Measurements from ENCODE around the gene TMEM259. TPM values are rescaled to one million over a fixed set of nuclear protein-coding genes. Genes with fewer than 3 reads are reported as not detected.
A peak's percentile ranks its signal among the peaks of the same experiment; 100 is the strongest.

The TMEM259 gene
- total RNA-seq, 2 experiments from 2014 or later: 181 TPM

DNA sequence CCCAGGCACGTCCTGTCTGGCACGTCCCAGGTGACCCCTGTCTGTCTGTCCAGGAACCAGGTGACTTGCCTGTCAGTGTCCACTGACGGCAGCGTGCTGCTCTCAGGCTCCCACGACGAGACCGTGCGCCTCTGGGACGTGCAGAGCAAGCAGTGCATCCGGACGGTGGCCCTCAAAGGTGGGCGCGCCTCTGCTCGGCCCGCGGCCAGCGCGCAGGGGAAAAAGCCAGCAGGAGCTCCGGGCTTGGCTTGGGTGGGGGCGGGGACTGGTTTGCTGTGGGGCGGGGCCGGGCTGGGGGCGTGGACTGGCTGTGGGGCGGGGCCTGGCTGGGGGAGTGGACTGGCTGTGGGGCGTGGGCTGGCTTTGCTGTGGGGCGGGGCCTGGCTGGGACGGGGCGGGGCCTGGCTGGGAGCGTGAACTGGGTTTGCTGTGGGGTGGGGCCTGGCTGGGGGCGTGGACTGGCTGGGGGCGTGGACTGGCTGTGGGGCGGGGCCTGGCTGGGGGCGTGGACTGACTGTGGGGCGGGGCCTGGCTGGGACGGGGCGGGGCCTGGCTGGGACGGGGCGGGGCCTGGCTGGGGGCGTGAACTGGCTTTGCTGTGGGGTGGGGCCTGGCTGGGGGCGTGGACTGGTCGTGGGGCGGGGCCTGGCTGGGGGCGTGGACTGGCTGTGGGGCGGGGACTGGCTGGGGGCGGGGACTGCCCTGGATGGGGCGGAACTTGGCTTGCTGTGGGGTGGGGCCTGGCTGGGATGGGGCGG is 29.6 kb downstream of the TMEM259 start:
- DNase-seq: peak; percentile 66
- H3K4me3 Mint-ChIP-seq: no peak overlapping the region
- H3K9me3 Mint-ChIP-seq: no peaks in the 10 kb centered on the region
- ChIA-PET POLR2A (no interaction called here), CTCF (no interaction called here)
- peaks cover 19% of the 10 kb centered on the region for H3K36me3 Mint-ChIP-seq (ENCODE audit: low read depth)
- peaks cover 2% of the 10 kb centered on the region for H3K27me3 Mint-ChIP-seq
- H3K27ac Mint-ChIP-seq: no peak overlapping the region
- peaks cover 8% of the 10 kb centered on the region for H3K4me1 Mint-ChIP-seq

DNA sequence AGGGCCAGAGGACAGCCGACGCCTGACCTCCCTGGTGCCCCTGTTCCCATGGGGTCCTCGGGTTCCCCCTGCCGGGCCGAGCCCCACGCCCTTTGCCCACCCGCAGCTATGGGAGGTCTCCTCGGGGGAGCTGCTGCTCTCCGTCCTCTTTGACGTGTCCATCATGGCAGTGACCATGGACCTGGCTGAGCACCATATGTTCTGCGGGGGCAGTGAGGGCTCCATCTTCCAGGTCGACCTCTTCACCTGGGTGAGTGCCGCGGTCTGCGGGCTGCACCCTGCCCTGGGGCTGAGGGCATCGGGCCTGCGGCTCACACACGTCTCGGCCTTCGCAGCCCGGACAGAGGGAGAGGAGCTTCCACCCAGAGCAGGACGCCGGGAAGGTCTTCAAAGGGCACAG is 30.2 kb downstream of the TMEM259 start:
- H3K36me3 Mint-ChIP-seq (ENCODE audit: low read depth): peaks cover 20% of the 10 kb centered on the region
- H3K27me3 Mint-ChIP-seq: no peaks in the 10 kb centered on the region
- POLR2A ChIA-PET: no interaction called here
- DNase-seq: no peak
- H3K9me3 Mint-ChIP-seq: no peaks in the 10 kb centered on the region
- H3K4me3 Mint-ChIP-seq: no peak overlapping the region
- CTCF ChIA-PET: no interaction called here
- H3K4me1 Mint-ChIP-seq: peaks cover 7% of the 10 kb centered on the region
- H3K27ac Mint-ChIP-seq: no peak overlapping the region

DNA sequence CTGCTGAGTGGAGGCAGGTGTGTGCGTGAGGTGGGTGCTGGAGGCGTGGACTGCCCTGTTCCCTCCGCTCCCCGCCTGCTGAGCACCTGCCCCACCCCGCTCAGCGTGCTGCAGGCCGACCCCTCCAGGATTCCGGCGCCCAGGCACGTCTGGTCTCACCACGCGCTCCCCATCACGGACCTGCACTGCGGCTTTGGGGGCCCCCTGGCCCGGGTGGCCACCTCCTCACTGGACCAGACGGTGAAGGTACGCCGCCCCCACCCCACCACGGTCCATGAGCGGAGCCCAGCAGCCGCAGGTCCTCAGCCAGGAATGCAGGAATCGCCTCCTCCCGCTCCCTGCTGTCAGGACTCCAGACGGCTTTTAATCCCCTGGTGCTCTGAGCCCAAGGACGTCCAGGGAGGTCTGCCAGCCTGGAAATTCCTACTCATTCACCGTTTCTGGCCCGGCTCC is 30.8 kb downstream of the TMEM259 start:
- no peak for DNase-seq
- ChIA-PET CTCF (no interaction called here), POLR2A (no interaction called here)
- Mint-ChIP-seq H3K4me1 (peaks cover 10% of the 10 kb centered on the region), H3K4me3 (no peak overlapping the region), H3K27me3 (no peaks in the 10 kb centered on the region), H3K36me3 (ENCODE audit: low read depth) (peaks cover 20% of the 10 kb centered on the region), H3K9me3 (no peaks in the 10 kb centered on the region), H3K27ac (no peak overlapping the region)

GRCh38 chr19:989381-990081 is 31.4 kb downstream of the TMEM259 start:
- no peaks in the 10 kb centered on the region for H3K9me3 Mint-ChIP-seq
- DNase-seq: no peak
- H3K4me1 Mint-ChIP-seq: peaks cover 16% of the 10 kb centered on the region
- no peak overlapping the region for H3K4me3 Mint-ChIP-seq
- peaks cover 20% of the 10 kb centered on the region for H3K36me3 Mint-ChIP-seq (ENCODE audit: low read depth)
- H3K27ac Mint-ChIP-seq: no peak overlapping the region
- no peaks in the 10 kb centered on the region for H3K27me3 Mint-ChIP-seq
- POLR2A ChIA-PET: no interaction called here
- CTCF ChIA-PET: no interaction called here

- H3K4me3 Mint-ChIP-seq: no peak overlapping the region
- no peak for DNase-seq
- POLR2A ChIA-PET: no interaction called here
- H3K36me3 Mint-ChIP-seq (ENCODE audit: low read depth): peaks cover 20% of the 10 kb centered on the region
- CTCF ChIA-PET: no interaction called here
- H3K27me3 Mint-ChIP-seq: no peaks in the 10 kb centered on the region
- no peak overlapping the region for H3K27ac Mint-ChIP-seq
- no peaks in the 10 kb centered on the region for H3K9me3 Mint-ChIP-seq
- H3K4me1 Mint-ChIP-seq: peaks cover 20% of the 10 kb centered on the region
These were observed 32.4 kb downstream of the TMEM259 start for GRCh38 chr19:988510-988909.

DNA sequence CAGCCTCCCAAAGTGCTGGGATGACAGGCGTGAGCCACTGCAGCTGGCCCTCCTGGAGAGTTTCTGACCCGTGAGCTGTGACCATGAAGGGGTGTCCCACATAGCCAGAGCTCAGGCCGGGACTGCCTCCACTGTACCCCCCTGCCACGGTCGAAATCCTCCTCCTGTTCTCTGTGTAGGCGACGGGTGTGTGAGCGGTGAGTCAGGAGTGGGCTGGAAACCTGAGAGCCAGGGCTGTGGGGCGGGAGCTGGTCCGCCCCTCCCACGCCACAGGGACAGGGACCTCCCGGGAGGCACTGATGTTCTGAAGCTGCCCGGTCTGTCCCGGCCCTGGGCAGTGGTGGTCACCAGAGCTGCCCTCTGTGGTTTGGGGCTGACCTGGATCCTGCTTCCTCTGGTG is 32.8 kb downstream of the TMEM259 start:
- Mint-ChIP-seq H3K9me3 (no peaks in the 10 kb centered on the region), H3K36me3 (ENCODE audit: low read depth) (peaks cover 18% of the 10 kb centered on the region), H3K27ac (no peak overlapping the region), H3K4me3 (no peak overlapping the region), H3K4me1 (peaks cover 20% of the 10 kb centered on the region), H3K27me3 (no peaks in the 10 kb centered on the region)
- ChIA-PET POLR2A (no interaction called here), CTCF (no interaction called here)
- DNase-seq: no peak

GRCh38 chr19:986083-986482 is 34.8 kb downstream of the TMEM259 start:
- H3K4me3 Mint-ChIP-seq: peak overlapping the region; percentile 91
- peaks cover 15% of the 10 kb centered on the region for H3K36me3 Mint-ChIP-seq (ENCODE audit: low read depth)
- POLR2A ChIA-PET: interaction anchor here (3.1 kb wide), 1 partner anchor 34 kb away, joined by 17 read pairs; the partner anchor contains the start of genes RNU6-2 and TMEM259
- peaks cover 22% of the 10 kb centered on the region for H3K4me1 Mint-ChIP-seq
- CTCF ChIA-PET: no interaction called here
- DNase-seq: no peak
- H3K27ac Mint-ChIP-seq: no peak overlapping the region
- H3K9me3 Mint-ChIP-seq: no peaks in the 10 kb centered on the region
- H3K27me3 Mint-ChIP-seq: no peaks in the 10 kb centered on the region

- Mint-ChIP-seq H3K36me3 (ENCODE audit: low read depth) (peaks cover 8% of the 10 kb centered on the region), H3K4me3 (peak within 1 kb of the TSS; percentile 91), H3K4me1 (peaks cover 22% of the 10 kb centered on the region), H3K27me3 (no peaks in the 10 kb centered on the region), H3K9me3 (no peaks in the 10 kb centered on the region), H3K27ac (peak within 1 kb of the TSS; percentile 83)
- CTCF ChIA-PET: interaction anchor here (0.6 to 5.3 kb wide), 25 partner anchors 9 to 478 kb away, joined by 3 to 96 read pairs (median 4); partner anchors contain the start of genes ARHGAP45, CFD, MED16 and RNU6-9
- DNase-seq: peak; percentile 91
- POLR2A ChIA-PET: interaction anchor here (0.8 to 3.1 kb wide), 21 partner anchors 11 to 285 kb away, joined by 3 to 20 read pairs (median 4); partner anchors contain the start of genes ABCA7, ARHGAP45, CIRBP and RNU6-2
These were observed 36.6 kb downstream of the TMEM259 start, which contains the start of gene WDR18 for GRCh38 chr19:984165-984967. Gene WDR18, plus strand, starts transcription at chr19:984345. Its CDS starts 9 bp downstream, at chr19:984354.

- no peaks in the 10 kb centered on the region for H3K27me3 Mint-ChIP-seq
- H3K36me3 Mint-ChIP-seq (ENCODE audit: low read depth): peaks cover 8% of the 10 kb centered on the region
- no peak overlapping the region for H3K4me3 Mint-ChIP-seq
- CTCF ChIA-PET: interaction anchor here (0.6 to 5.3 kb wide), 5 partner anchors 11 to 119 kb away, joined by 3 to 96 read pairs (median 9); no protein-coding TSS in a partner anchor
- POLR2A ChIA-PET: interaction anchor here (0.9 to 2.1 kb wide), 4 partner anchors 58 to 119 kb away, joined by 3 to 8 read pairs (median 4); no protein-coding TSS in a partner anchor
- no peaks in the 10 kb centered on the region for H3K9me3 Mint-ChIP-seq
- H3K27ac Mint-ChIP-seq: no peak overlapping the region
- peaks cover 20% of the 10 kb centered on the region for H3K4me1 Mint-ChIP-seq
- peak; percentile 79 for DNase-seq
These were observed 38.3 kb downstream of the TMEM259 start for GRCh38 chr19:982567-983170.

- Mint-ChIP-seq H3K27me3 (no peaks in the 10 kb centered on the region), H3K27ac (no peak overlapping the region), H3K4me3 (no peak overlapping the region), H3K4me1 (peaks cover 13% of the 10 kb centered on the region), H3K36me3 (ENCODE audit: low read depth) (no peaks in the 10 kb centered on the region), H3K9me3 (no peaks in the 10 kb centered on the region)
- ChIA-PET CTCF (interaction anchor here (0.8 to 5.3 kb wide), 3 partner anchors 24 to 117 kb away, joined by 3 to 96 read pairs (median 3); no protein-coding TSS in a partner anchor), POLR2A (no interaction called here)
- no peak for DNase-seq
These were observed 40.6 kb downstream of the TMEM259 start for GRCh38 chr19:980133-980998.

GRCh38 chr19:979318-979741 is 41.6 kb downstream of the TMEM259 start:
- H3K9me3 Mint-ChIP-seq: no peaks in the 10 kb centered on the region
- ChIA-PET CTCF (interaction anchor here (0.8 kb wide), 1 partner anchor 116 kb away, joined by 3 read pairs; no protein-coding TSS in a partner anchor), POLR2A (no interaction called here)
- no peak overlapping the region for H3K27ac Mint-ChIP-seq
- H3K4me1 Mint-ChIP-seq: peaks cover 5% of the 10 kb centered on the region
- no peak for DNase-seq
- H3K4me3 Mint-ChIP-seq: no peak overlapping the region
- H3K27me3 Mint-ChIP-seq: no peaks in the 10 kb centered on the region
- H3K36me3 Mint-ChIP-seq (ENCODE audit: low read depth): no peaks in the 10 kb centered on the region

DNA sequence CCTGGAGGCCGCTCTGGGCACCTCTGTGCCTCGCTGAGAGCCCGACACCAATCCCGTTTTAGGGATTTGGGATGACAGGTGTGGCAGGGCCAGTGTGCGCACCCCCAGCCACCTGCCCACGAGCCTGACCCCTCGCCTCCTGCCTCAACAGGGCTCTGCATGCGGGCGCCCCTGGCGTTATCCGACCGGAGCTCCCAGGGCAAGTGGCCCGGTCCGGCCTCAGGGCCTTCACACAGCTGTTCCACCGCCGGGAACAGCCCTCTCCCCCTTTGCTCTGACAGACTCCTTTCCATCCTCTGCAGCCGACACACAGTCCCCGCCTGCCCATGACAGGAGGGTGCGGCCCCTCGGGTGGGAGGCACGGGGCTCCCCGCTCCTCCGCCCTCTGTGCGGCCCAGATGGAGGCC is 43.9 kb downstream of the TMEM259 start:
- Mint-ChIP-seq H3K9me3 (no peaks in the 10 kb centered on the region), H3K36me3 (ENCODE audit: low read depth) (peaks cover 11% of the 10 kb centered on the region), H3K27me3 (no peaks in the 10 kb centered on the region), H3K4me1 (no peaks in the 10 kb centered on the region), H3K4me3 (no peak overlapping the region), H3K27ac (no peak overlapping the region)
- ChIA-PET CTCF (no interaction called here), POLR2A (no interaction called here)
- DNase-seq: no peak
